GM21529 (cell line): ENCODE measurements around the gene FAM8A1.
"Not testable (repeated sequence)": the region's sequence is repeated elsewhere in the genome, so short reads cannot be mapped to it uniquely, and the experiment has no call there.

ENCODE experiments used
- ATAC-seq: cut with Tn5 transposase; IDR thresholded peaks from one replicate; pipeline ENCODE4 v1.9.1; 2021; ENCODE audit not compliant: unreplicated experiment

FAM8A1 gene

GRCh38 chr6:17599877-17600526 is at the start of gene FAM8A1:
Gene FAM8A1, plus strand, starts transcription at chr6:17600302. Its CDS starts 108 bp downstream, at chr6:17600410.
- peak; percentile 89 for ATAC-seq

- ATAC-seq: no peak
Observed at GRCh38 chr6:17551383-17551958, 48.6 kb upstream of the FAM8A1 start.

DNA sequence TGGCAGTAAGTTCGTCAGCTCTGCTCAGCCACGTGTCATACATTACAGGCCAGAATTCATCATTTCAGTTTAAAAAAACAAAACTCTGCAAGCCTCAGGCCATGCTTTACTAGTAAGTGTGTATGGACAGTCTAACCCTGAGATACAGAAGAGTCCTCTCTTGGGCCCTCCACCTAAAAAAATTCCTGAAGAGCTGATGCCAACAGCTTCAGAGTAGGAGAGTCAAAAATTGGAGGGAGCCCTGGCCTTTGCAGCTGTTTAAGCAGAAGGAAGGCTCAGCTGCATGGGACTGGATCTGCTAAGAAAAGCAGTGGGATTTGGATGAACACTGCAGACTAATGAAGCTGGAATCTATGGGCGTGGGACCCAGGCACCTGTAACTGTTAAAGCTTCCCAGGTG is 47.2 kb upstream of the FAM8A1 start:
- no peak for ATAC-seq

DNA sequence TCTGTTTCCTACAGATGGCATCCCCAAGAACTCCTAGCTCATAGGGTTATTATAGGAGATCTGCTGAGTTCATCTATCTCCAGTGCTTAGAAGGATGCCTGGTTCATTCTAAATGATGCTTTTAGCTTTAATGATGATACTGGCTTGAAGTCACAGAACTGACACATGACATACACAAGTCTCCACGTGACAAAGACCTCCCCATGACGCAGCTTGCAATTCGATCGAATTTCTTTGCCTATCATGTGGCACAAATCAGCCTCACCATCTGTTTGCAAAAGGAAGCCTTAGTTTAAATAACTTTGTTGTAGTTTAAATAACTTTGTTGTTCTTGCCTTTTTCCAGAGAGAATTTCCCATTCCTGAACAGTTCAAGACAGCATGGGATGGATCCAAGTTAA is 44.1 kb upstream of the FAM8A1 start:
- no peak for ATAC-seq

DNA sequence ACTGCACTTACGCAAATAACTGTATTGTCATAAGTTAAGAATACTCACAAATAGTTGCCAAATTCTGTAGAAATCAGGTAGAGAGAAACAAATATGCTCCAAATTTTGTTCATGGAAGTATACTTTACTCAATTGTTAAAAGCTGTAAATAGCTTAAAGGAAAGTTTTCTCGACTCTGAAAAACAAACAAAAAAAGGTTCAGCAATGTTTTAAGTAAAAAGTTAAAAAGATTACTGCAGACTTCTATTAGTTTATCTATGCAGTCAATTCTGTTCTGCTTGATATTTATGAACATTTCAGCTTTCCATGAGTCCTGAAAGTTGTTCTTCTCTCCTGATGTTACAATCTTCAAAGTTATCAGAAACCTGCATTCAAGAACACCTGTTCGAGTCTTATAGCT is 37.5 kb upstream of the FAM8A1 start:
- no peak for ATAC-seq

DNA sequence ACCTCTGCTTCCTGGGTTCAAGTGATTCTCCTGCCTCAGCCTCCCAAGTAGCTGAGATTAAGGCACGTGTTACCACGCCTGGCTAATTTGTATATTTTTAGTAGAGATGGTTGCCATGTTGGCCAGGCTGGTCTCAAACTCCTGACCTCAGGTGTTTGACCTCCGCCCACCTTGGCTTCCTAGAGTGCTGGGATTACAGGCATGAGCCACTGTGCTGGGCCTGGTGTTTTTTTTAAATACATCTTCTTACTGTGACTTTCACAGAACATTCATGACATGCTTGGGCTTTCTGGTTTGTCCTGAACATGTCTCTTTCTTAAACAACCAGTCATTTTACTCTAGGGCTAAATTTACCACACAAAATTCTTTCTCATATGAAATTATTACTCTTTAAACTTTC is 34.7 kb upstream of the FAM8A1 start:
- ATAC-seq: no peak

DNA sequence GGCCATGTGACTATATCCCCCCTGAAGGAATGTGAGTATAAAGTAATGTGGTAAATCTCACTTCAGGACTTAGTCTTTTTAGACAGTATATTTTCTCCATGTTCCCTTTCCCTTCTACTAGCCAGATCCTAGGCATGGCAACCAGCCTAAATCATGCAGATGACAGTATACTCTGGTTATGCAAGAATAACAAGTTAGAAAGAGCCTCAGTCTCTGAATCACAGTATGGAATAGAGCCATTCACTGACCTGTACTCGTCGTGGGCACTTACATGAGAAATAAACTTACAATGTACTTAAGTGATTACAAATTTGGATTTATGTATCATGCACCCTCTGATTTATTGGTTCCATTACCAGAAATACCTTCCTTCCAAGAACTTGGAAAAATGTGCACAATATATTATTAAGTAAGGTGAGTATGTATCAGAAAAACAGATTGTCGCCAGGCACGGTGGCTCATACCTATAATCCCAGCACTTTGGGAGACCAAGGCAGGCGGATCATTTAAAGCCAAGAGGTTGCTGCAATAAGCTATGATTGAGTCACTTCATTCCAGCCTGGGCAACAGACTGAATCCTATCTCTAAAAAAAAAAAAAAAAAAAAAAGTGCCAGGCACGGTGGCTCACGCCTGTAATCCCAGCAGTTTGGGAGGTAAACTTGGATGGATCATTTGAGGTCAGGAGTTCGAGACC is 25.1 kb upstream of the FAM8A1 start:
- ATAC-seq: no peak

GRCh38 chr6:17577059-17577458 is 23.0 kb upstream of the FAM8A1 start:
- ATAC-seq: no peak

DNA sequence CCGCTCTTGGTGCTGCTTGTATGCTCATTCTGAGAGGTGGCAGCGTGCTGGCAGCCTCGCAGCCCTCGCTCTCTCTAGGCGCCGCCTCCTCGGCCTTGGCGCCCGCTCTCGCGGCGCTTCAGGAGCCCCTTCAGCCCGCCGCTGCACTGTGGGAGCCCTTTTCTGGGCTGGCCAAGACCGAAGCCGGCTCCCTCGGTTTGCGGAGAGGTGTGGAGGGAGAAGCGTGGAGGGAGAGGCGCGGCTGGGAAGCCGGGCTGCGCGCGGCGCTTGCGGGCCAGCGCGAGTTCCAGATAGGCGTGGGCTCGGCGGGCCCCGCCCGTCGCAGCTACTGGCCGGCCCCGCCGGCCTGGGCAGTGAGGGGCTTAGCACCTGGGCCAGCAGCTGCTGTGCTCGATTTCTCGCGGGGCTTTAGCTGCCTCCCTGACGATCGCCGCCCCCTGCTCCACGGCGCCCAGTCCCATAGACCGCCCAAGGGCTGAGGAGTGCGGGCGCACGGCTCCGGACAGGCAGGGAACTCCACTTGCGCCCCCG is 19.5 kb upstream of the FAM8A1 start:
- ATAC-seq: no peak

DNA sequence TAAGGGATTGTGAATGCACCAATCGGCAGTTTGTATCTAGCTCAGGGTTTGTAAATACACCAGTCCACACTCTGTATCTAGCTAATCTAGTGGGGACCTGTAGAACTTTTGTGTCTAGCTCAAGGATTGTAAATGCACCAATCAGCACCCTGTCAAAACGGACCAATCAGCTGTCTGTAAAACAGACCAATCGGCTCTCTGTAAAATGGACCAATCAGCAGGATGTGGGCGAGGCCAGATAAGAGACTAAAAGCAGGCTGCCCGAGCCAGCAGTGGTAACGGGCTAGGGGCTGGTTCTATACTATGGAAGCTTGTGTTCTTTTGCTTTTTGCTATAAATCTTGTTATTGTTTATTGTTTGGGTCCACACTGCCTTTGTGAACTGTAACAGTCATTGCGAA is 18.8 kb upstream of the FAM8A1 start:
- not testable (repeated sequence) for ATAC-seq

DNA sequence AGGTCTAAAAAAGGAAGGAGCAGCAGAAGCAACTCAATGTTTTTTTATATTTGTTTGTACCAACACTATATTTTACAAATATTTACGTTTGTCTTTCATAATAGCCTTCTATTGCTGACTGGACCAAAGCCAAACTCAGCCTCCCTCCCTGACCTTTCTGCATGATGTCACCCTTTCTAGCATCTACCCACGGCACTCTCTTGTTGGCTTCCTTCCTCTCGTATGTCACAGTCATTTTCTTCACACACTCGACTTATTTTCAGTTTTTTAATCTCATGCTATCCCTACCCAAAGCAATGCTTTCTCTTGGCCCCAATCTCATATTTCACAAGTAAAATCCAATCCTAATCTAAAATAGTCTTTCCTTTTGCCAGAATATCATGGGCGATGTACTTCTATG is 16.3 kb upstream of the FAM8A1 start:
- peak; percentile 17 for ATAC-seq

- peak; percentile 62 for ATAC-seq
Observed at GRCh38 chr6:17584241-17584803, 15.8 kb upstream of the FAM8A1 start.

GRCh38 chr6:17585766-17586490 is 14.2 kb upstream of the FAM8A1 start:
- no peak for ATAC-seq

GRCh38 chr6:17586623-17587022 is 13.5 kb upstream of the FAM8A1 start:
- not testable (repeated sequence) for ATAC-seq

DNA sequence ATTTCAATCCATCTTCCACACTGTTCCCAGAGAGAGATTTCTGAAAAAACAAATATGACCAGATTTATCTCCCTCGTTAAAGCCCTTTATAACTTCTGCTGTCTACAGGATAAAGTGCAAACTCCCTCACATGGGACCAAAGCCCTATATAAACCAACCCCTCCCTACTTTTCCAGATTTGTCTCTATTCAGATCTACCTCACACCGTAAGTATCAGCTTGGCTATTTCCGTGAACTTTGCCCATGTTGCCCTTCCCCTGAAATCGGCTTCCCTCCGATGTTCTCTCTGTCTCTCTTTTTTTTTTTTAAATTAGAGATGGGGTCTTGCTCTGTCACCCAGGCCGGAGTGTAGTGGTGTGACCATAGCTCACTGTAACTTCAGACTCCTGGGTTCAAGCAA is 12.1 kb upstream of the FAM8A1 start:
- ATAC-seq: no peak

- ATAC-seq: peak; percentile 74
Observed at GRCh38 chr6:17589406-17590096, 10.6 kb upstream of the FAM8A1 start.

- ATAC-seq: no peak
Observed at GRCh38 chr6:17591287-17591686, 8.8 kb upstream of the FAM8A1 start.

GRCh38 chr6:17593246-17593645 is 6.9 kb upstream of the FAM8A1 start:
- ATAC-seq: no peak

- no peak for ATAC-seq
Observed at GRCh38 chr6:17596085-17596484, 4.0 kb upstream of the FAM8A1 start.

DNA sequence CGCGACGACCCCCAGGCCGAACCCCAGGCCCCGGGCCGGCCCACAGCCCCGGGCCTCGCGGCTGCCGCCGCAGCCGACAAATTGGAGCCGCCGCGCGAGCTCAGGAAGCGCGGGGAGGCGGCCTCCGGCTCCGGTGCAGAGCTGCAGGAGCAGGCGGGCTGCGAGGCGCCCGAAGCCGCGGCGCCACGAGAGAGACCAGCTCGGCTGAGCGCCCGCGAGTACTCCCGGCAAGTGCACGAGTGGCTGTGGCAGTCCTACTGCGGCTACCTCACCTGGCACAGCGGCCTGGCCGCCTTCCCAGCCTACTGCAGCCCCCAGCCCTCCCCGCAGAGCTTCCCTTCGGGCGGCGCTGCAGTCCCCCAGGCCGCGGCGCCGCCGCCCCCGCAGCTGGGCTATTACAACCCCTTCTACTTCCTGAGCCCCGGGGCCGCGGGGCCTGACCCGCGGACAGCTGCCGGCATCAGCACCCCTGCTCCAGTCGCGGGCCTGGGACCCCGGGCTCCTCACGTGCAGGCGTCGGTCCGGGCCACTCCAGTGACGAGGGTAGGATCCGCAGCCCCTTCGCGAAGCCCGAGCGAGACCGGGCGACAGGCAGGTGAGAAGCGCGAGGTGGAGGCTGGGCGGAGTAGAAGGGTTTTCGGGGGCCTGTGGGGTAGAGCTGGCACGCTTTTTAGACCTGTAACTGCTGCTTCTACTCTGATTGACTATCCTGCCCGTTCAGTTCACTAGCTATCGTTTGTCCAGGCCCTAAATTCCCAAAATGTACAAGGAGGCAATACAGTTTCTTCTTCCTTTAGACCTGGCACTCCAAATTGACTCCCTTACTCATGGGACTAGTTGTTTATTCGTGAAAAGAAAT is 654 bp downstream of the FAM8A1 start:
- peak; percentile 65 for ATAC-seq
